AG04450 (cell line): ENCODE data around the gene MRGPRE. TPM values are rescaled to one million over a fixed set of nuclear protein-coding genes. Genes with fewer than 3 reads are reported as not detected.

Source experiments
- CTCF ChIA-PET: fragments of 300-600, 350-600 bp; formaldehyde crosslinking; extraction: SDS; loops from one replicate; lab custom pipeline; 2022; ENCODE audit warnings: antibody characterized with exemption, inconsistent platforms; lab: Charles Lee
- POLR2A ChIA-PET: fragments of 350-600 bp; formaldehyde crosslinking; extraction: SDS; loops from one replicate; lab custom pipeline; 2021; ENCODE audit warnings: antibody characterized with exemption, inconsistent platforms; lab: Yijun Ruan, JAX
- DNase-seq: peaks from one replicate; pipeline ENCODE4 v3.0.0-alpha.2; 2011; ENCODE audit warnings: low read depth, low spot score
- H3K27ac ChIP-seq: one replicate; pipeline ENCODE4 v1.5.1; 2012; ENCODE audit warnings: low read depth, low read length, control low read depth
- H3K27me3 ChIP-seq: one replicate; pipeline ENCODE4 v1.6.0; 2012; ENCODE audit warnings: low read length; ENCODE audit not compliant: control insufficient read depth, insufficient read depth
- H3K4me3 ChIP-seq: 2 replicates; pipeline ENCODE4 v1.5.1; 2011; ENCODE audit warnings: mild to moderate bottlenecking, low read depth, low read length, control low read depth
- H3K9me3 ChIP-seq: 2 replicates; pipeline ENCODE4 v1.5.1; 2012; ENCODE audit warnings: low read length; ENCODE audit not compliant: control insufficient read depth, insufficient read depth
- polyA plus RNA-seq: library from polyadenylated mRNA; depleted of rRNA; stranded (reverse); fragments of >200 nt; gene quantifications from 2 replicates; pipeline ENCODE4 v1.2.3, GENCODE V29; 2011
- TF ChIP-seq, protein P1 (sequence below): IDR thresholded peaks from 2 replicates; pipeline ENCODE4 v1.5.1; 2011; ENCODE audit warnings: low read depth, low read length, control low read depth, inconsistent platforms

The MRGPRE gene
- polyA plus RNA-seq, 1 experiment = not detected

DNA sequence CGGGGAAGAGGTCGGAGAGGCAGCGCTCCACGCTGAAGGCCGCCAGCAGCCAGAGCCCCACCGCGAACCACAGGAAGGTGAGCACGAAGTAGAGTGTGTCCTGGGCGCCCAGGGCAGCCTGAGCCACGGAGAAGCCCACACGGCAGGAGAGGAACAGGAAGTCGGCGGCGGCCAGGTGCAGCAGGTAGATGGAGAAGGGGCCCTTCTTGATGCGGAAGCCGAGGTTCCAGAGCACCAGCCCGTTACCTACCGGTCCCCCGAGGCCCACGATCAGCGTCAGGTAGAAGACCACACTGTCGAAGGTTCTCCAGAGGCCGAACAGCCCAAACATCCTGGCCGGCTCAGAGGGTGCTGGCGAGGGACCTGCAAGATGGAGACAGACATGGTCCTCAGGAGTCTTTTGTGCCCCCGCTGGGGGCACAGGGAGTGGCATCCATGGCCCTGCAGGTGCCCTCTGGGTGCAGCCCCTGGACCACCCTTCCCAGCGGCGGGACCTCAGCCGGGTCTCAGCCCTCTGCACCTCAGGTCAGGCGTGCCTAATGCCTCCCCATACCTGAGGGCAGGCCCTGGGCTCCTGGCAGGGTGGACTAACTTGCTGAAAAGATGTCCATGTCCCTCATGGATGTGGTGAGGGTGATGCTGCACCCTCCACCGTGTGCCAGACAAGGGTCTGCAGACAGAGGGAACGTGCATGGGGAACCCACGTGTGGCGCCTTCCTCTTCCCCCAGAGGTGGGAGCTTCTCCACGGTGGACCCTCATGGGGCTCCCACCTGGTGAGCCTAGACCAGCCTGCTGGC is 13.5 kb downstream of the MRGPRE start, which contains the start of gene MRGPRG:
MRGPRG (minus strand) TSS at position 331 of the 798 bp plus-strand sequence; CDS start at position 331, 0 bp downstream.
- Histone ChIP-seq H3K4me3 (no peak within 1 kb of the TSS), H3K27me3 (peaks cover 65% of the 10 kb centered on the region), H3K9me3 (no peaks in the 10 kb centered on the region; the same call in 1 of the 2 replicates), H3K27ac (no peak within 1 kb of the TSS)
- CTCF ChIA-PET = no interaction called here
- TF ChIP-seq, protein P1, sequence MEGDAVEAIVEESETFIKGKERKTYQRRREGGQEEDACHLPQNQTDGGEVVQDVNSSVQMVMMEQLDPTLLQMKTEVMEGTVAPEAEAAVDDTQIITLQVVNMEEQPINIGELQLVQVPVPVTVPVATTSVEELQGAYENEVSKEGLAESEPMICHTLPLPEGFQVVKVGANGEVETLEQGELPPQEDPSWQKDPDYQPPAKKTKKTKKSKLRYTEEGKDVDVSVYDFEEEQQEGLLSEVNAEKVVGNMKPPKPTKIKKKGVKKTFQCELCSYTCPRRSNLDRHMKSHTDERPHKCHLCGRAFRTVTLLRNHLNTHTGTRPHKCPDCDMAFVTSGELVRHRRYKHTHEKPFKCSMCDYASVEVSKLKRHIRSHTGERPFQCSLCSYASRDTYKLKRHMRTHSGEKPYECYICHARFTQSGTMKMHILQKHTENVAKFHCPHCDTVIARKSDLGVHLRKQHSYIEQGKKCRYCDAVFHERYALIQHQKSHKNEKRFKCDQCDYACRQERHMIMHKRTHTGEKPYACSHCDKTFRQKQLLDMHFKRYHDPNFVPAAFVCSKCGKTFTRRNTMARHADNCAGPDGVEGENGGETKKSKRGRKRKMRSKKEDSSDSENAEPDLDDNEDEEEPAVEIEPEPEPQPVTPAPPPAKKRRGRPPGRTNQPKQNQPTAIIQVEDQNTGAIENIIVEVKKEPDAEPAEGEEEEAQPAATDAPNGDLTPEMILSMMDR = no peak
- POLR2A ChIA-PET = no interaction called here
- DNase-seq = no peak

GRCh38 chr11:3217818-3218482 is 14.3 kb downstream of the MRGPRE start:
- POLR2A ChIA-PET = no interaction called here
- TF ChIP-seq, protein P1 = no peak
- H3K27me3 ChIP-seq = peaks cover 58% of the 10 kb centered on the region

DNA sequence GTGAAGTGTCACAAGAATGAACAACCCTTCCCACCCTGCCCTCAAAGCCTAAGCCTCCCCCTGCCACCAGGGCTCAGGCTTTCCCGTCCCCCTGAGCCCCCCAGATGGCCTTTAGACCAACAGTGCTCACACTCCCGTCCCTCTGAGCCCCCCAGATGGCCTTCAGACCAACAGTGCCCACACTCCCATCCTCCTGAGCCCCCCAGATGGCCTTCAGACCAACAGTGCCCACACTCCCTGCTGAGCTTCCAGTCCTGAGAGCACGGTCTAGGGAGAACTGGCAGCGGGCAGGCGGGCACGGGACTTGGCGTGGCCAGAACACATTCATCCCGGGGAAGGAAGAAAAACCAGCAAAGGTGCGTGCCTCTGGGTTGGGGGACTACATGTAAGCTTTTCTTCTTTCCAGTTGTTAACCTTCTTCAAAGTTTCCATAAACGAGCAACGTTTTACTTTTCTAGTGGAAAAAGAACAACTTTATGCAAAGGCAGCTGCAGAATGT is 16.1 kb downstream of the MRGPRE start:
- Histone ChIP-seq H3K9me3 (peaks cover 4% of the 10 kb centered on the region), H3K27ac (no peak overlapping the region), H3K4me3 (no peak overlapping the region), H3K27me3 (peaks cover 45% of the 10 kb centered on the region)
- TF ChIP-seq, protein P1 = no peak
- ChIA-PET CTCF (interaction anchor here (0.9 kb wide), 1 partner anchor 178 kb away, joined by 3 read pairs; no protein-coding TSS in a partner anchor), POLR2A (no interaction called here)
- no peak for DNase-seq

More at GRCh38 chr11:3217818-3218482, 14.3 kb downstream of the MRGPRE start:
- H3K9me3 ChIP-seq = no peaks in the 10 kb centered on the region; the same call in 1 of the 2 replicates
- CTCF ChIA-PET = interaction anchor here (1.4 kb wide), 1 partner anchor 109 kb away, joined by 4 read pairs; no protein-coding TSS in a partner anchor
- no peak overlapping the region for H3K27ac ChIP-seq
- H3K4me3 ChIP-seq = no peak overlapping the region
- DNase-seq = no peak

DNA sequence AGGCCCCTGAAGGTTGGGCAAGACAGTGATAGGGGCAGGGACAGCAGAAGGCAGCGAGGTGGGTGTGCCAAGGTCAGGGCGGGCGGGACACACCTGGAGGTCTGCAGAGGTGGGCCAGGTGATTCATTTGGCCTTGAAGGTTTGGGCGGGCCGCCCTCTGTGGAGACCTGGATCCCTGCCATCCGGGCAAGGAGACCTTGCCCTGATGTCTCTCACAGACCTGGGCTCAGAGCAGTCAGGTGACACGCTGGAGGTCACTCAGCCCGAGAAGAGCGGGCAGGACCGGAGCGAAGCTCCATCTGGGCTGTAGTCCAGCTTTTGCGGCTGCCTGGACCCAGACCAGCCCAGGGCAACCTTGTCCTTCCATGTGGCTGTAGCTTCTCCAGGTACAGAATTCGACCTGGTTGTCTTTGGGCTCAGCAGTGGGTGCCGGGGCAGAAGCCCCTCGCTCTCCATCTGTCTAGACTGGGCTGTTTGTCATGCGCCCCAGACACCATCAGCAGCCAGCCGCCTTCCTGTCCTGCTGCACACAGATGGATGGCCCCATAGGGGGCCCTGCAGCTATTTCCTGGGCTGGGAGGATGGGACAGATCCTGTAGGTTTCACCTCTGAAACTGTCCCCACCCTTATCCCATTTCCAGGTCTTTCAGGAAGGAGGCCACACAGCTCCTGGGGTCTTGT is 16.7 kb downstream of the MRGPRE start:
- CTCF ChIA-PET = interaction anchor here (0.9 kb wide), 1 partner anchor 177 kb away, joined by 3 read pairs; no protein-coding TSS in a partner anchor
- H3K27me3 ChIP-seq = peaks cover 39% of the 10 kb centered on the region
- POLR2A ChIA-PET = no interaction called here

More for the DNA sequence above, 16.7 kb downstream of the MRGPRE start:
- H3K9me3 ChIP-seq = peaks cover 4% of the 10 kb centered on the region
- TF ChIP-seq, protein P1 = no peak
- DNase-seq = no peak
- H3K4me3 ChIP-seq = no peak overlapping the region
- no peak overlapping the region for H3K27ac ChIP-seq
